Measurements from ENCODE around the gene CHMP1A. TPM values are rescaled to one million over a fixed set of nuclear protein-coding genes. Genes with fewer than 3 reads are reported as not detected.

Gene CHMP1A
- total RNA-seq, 1 experiment from 2014 or later, result 151 TPM

DNA sequence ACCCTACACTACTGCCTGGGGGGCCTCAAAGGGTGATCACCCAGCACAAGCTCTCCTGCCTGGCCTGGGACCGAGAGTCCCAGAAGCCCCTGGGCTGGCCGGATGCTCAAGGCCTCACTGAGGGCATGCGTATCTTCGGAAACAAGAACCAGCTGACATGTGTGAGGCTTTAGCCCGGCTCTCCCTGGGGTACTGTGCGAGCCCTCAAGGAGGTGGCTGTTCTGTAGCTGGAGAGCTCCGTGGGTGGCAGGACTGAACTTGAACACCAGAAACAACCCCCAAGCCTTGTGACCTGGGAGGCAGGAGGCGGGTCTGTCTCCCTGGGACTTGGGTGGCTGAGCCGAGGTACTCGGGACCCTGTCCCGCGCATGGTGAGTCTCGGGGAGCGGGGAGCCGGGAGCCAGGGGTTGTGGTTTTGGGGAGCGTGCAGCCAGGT, 37.1 kb downstream of the CHMP1A start:
- Histone ChIP-seq H3K9me2 (ENCODE audit: insufficient read depth) (no peaks in the 10 kb centered on the region), H3K4me2 (no peak overlapping the region), H3K79me2 (ENCODE audit: low read depth) (no peaks in the 10 kb centered on the region), H3K27me3 (ENCODE audit: insufficient read depth, low read depth) (peaks cover 40% of the 10 kb centered on the region), H3F3A (ENCODE audit: insufficient read depth, low read depth) (peaks cover 14% of the 10 kb centered on the region), H2AFZ (no peak overlapping the region), H3K9me3 (ENCODE audit: insufficient read depth, low read depth) (no peaks in the 10 kb centered on the region), H4K20me1 (ENCODE audit: insufficient read depth) (no peaks in the 10 kb centered on the region), H3K27ac (no peak overlapping the region), H3K36me3 (ENCODE audit: low read depth) (no peaks in the 10 kb centered on the region), H3K4me1 (replicated peaks; ENCODE audit: insufficient read depth) (no peaks in the 10 kb centered on the region), H3K4me3 (no peak overlapping the region)
- intact Hi-C loops (cut with micrococcal nuclease; ENCODE audit: unreplicated experiment), result no loop called here
- ChIA-PET CTCF (no interaction called here), POLR2A (ENCODE audit: unreplicated experiment) (no interaction called here)
- BruUV-seq (replicated peaks), result no TSS peak
- TF ChIP-seq EZH2 (IDR thresholded peaks at IDR 0.05; ENCODE audit: low read depth) (no peak), CTCF (conservative IDR thresholded peaks at IDR 0.05) (no peak)
- DNase-seq, result no peak

GRCh38 chr16:89619840-89620239, 37.7 kb downstream of the CHMP1A start:
- no peak overlapping the region for H3K27ac ChIP-seq
- no peaks in the 10 kb centered on the region for H3K9me2 ChIP-seq (ENCODE audit: insufficient read depth)
- intact Hi-C loops (cut with micrococcal nuclease; ENCODE audit: unreplicated experiment), result no loop called here
- no peaks in the 10 kb centered on the region for H4K20me1 ChIP-seq (ENCODE audit: insufficient read depth)
- CTCF ChIA-PET, result no interaction called here
- no TSS peak for BruUV-seq (replicated peaks)
- H3K79me2 ChIP-seq (ENCODE audit: low read depth), result no peaks in the 10 kb centered on the region
- no peak overlapping the region for H3K4me2 ChIP-seq
- no peaks in the 10 kb centered on the region for H3K4me1 ChIP-seq (replicated peaks; ENCODE audit: insufficient read depth)
- no peaks in the 10 kb centered on the region for H3K36me3 ChIP-seq (ENCODE audit: low read depth)
- H3K27me3 ChIP-seq (ENCODE audit: insufficient read depth, low read depth), result peaks cover 35% of the 10 kb centered on the region
- TF ChIP-seq EZH2 (IDR thresholded peaks at IDR 0.05; ENCODE audit: low read depth) (no peak), CTCF (conservative IDR thresholded peaks at IDR 0.05) (no peak)
- POLR2A ChIA-PET (ENCODE audit: unreplicated experiment), result no interaction called here
- DNase-seq, result no peak
- H2AFZ ChIP-seq, result no peak overlapping the region
- H3K4me3 ChIP-seq, result no peak overlapping the region
- peaks cover 14% of the 10 kb centered on the region for H3F3A ChIP-seq (ENCODE audit: insufficient read depth, low read depth)
- H3K9me3 ChIP-seq (ENCODE audit: insufficient read depth, low read depth), result no peaks in the 10 kb centered on the region

- H4K20me1 ChIP-seq (ENCODE audit: insufficient read depth), result no peaks in the 10 kb centered on the region
- no peak for DNase-seq
- H2AFZ ChIP-seq, result no peak overlapping the region
- ChIA-PET POLR2A (ENCODE audit: unreplicated experiment) (no interaction called here), CTCF (interaction anchor here (0.7 to 0.8 kb wide), 2 partner anchors 19 to 44 kb away, joined by 3 to 4 read pairs; no protein-coding TSS in a partner anchor)
- H3K4me1 ChIP-seq (replicated peaks; ENCODE audit: insufficient read depth), result no peaks in the 10 kb centered on the region
- intact Hi-C loops (cut with micrococcal nuclease; ENCODE audit: unreplicated experiment), result no loop called here
- TF ChIP-seq EZH2 (IDR thresholded peaks at IDR 0.05; ENCODE audit: low read depth), result no peak
- no peak for TF ChIP-seq CTCF (conservative IDR thresholded peaks at IDR 0.05)
- H3K27me3 ChIP-seq (ENCODE audit: insufficient read depth, low read depth), result peaks cover 24% of the 10 kb centered on the region
- H3K9me2 ChIP-seq (ENCODE audit: insufficient read depth), result no peaks in the 10 kb centered on the region
- no peaks in the 10 kb centered on the region for H3K9me3 ChIP-seq (ENCODE audit: insufficient read depth, low read depth)
- no peak overlapping the region for H3K4me3 ChIP-seq
- no TSS peak for BruUV-seq (replicated peaks)
- no peaks in the 10 kb centered on the region for H3K79me2 ChIP-seq (ENCODE audit: low read depth)
- H3K27ac ChIP-seq, result no peak overlapping the region
- peaks cover 14% of the 10 kb centered on the region for H3F3A ChIP-seq (ENCODE audit: insufficient read depth, low read depth)
- H3K4me2 ChIP-seq, result no peak overlapping the region
- no peaks in the 10 kb centered on the region for H3K36me3 ChIP-seq (ENCODE audit: low read depth)
These were observed 39.2 kb downstream of the CHMP1A start for GRCh38 chr16:89618109-89618998.
